SK-N-SH treated with all-trans-retinoic acid at 6 μM for 48 hours (cell line): Measurements from ENCODE around the gene ABCA1.
A peak's percentile ranks its signal among the peaks of the same experiment; 100 is the strongest.

ENCODE experiments used
- ATAC-seq: fragments of 200-7000 bp; cut with Tn5 transposase; 3 replicates; pipeline ENCODE4 v1.9.1; 2020; ENCODE audit warnings: mild to moderate bottlenecking, moderate library complexity
- BACH2 ChIP-seq: fragments of 250-450 bp; sonication (Bioruptor Pico); IDR thresholded peaks from 2 replicates; pipeline ENCODE4 v1.9.0; 2021; ENCODE audit warnings: mild to moderate bottlenecking, borderline replicate concordance
- CREB5 ChIP-seq: fragments of 250-450 bp; sonication (Bioruptor Pico); IDR thresholded peaks from 2 replicates; pipeline ENCODE4 v1.5.1; 2020; ENCODE audit warnings: low read depth, mild to moderate bottlenecking, moderate library complexity
- CSDC2 ChIP-seq: fragments of 250-450 bp; sonication (Bioruptor Pico); IDR thresholded peaks from 2 replicates; pipeline ENCODE4 v1.5.0; 2020; ENCODE audit warnings: mild to moderate bottlenecking, moderate library complexity
- CSRNP3 ChIP-seq: fragments of 250-450 bp; sonication (Bioruptor Pico); IDR thresholded peaks from 2 replicates; pipeline ENCODE4 v1.5.1; 2021; ENCODE audit warnings: mild to moderate bottlenecking, moderate library complexity
- ESRRG ChIP-seq: fragments of 250-450 bp; sonication (Bioruptor Pico); IDR thresholded peaks from 2 replicates; pipeline ENCODE4 v1.6.1; 2021; ENCODE audit warnings: mild to moderate bottlenecking
- GLIS3 ChIP-seq: fragments of 250-450 bp; sonication (Bioruptor Pico); IDR thresholded peaks from 2 replicates; pipeline ENCODE4 v1.5.0; 2020; ENCODE audit warnings: mild to moderate bottlenecking, moderate library complexity
- ISL1 ChIP-seq: fragments of 250-450 bp; sonication (Bioruptor Pico); IDR thresholded peaks from 2 replicates; pipeline ENCODE4 v2.1.2; 2022; ENCODE audit warnings: mild to moderate bottlenecking, moderate library complexity
- OSR1 ChIP-seq: fragments of 250-450 bp; sonication (Bioruptor Pico); IDR thresholded peaks from 2 replicates; pipeline ENCODE4 v1.8.0; 2022; ENCODE audit warnings: moderate library complexity, mild to moderate bottlenecking, inconsistent platforms
- PATZ1 ChIP-seq: fragments of 250-450 bp; sonication (Bioruptor Pico); IDR thresholded peaks from 2 replicates; pipeline ENCODE4 v1.8.0; 2020; ENCODE audit warnings: mild to moderate bottlenecking, moderate library complexity, borderline replicate concordance
- POU6F1 ChIP-seq: fragments of 250-450 bp; sonication (Bioruptor Pico); IDR thresholded peaks from 2 replicates; pipeline ENCODE4 v1.8.0; 2021; ENCODE audit warnings: low read depth, mild to moderate bottlenecking, moderate library complexity, borderline replicate concordance
- PPARA ChIP-seq: fragments of 250-450 bp; sonication (Bioruptor Pico); IDR thresholded peaks from 2 replicates; pipeline ENCODE4 v1.5.0; 2020; ENCODE audit warnings: mild to moderate bottlenecking, borderline replicate concordance
- RARB ChIP-seq: fragments of 250-450 bp; sonication (Bioruptor Pico); IDR thresholded peaks from 2 replicates; pipeline ENCODE4 v1.8.0; 2021; ENCODE audit warnings: mild to moderate bottlenecking, moderate library complexity
- SNAI2 ChIP-seq: fragments of 250-450 bp; sonication (Bioruptor Pico); IDR thresholded peaks from 2 replicates; pipeline ENCODE4 v1.5.0; 2020; ENCODE audit warnings: mild to moderate bottlenecking, moderate library complexity
- TCF4 ChIP-seq: fragments of 250-450 bp; sonication (Bioruptor Pico); IDR thresholded peaks from 2 replicates; pipeline ENCODE4 v1.8.0; 2021; ENCODE audit warnings: mild to moderate bottlenecking, moderate library complexity, borderline replicate concordance
- TOX ChIP-seq: fragments of 250-450 bp; sonication (Bioruptor Pico); IDR thresholded peaks from 2 replicates; pipeline ENCODE4 v1.8.0; 2021; ENCODE audit warnings: mild to moderate bottlenecking, moderate library complexity, borderline replicate concordance
- ZC3H10 ChIP-seq: fragments of 250-450 bp; sonication (Bioruptor Pico); IDR thresholded peaks from 2 replicates; pipeline ENCODE4 v1.5.1; 2021; ENCODE audit warnings: mild to moderate bottlenecking, moderate library complexity
- ZFP3 ChIP-seq: fragments of 250-450 bp; sonication (Bioruptor Pico); IDR thresholded peaks from 2 replicates; pipeline ENCODE4 v1.5.0; 2020; ENCODE audit warnings: mild to moderate bottlenecking, moderate library complexity
- ZFP30 ChIP-seq: fragments of 450-650 bp; formaldehyde crosslinking; IDR thresholded peaks from 2 replicates; pipeline ENCODE4 v1.5.0; 2022; ENCODE audit warnings: mild to moderate bottlenecking, moderate library complexity
- ZNF565 ChIP-seq: fragments of 450-650 bp; formaldehyde crosslinking; conservative IDR thresholded peaks from 2 replicates; pipeline ENCODE4 v1.5.0; 2020; ENCODE audit warnings: low read depth, mild to moderate bottlenecking, moderate library complexity
- ZNF70 ChIP-seq: fragments of 450-650 bp; formaldehyde crosslinking; IDR thresholded peaks from 2 replicates; pipeline ENCODE4 v1.5.0; 2020; ENCODE audit warnings: mild to moderate bottlenecking, moderate library complexity
- ZNF8 ChIP-seq: fragments of 450-650 bp; formaldehyde crosslinking; IDR thresholded peaks from 2 replicates; pipeline ENCODE4 v1.5.0; 2020; ENCODE audit warnings: mild to moderate bottlenecking, moderate library complexity

Gene ABCA1

GRCh38 chr9:104906441-104907277 is 21.3 kb downstream of the ABCA1 start:
- peak; percentile 8; the same call in 2 of the 3 replicates for ATAC-seq
- TF ChIP-seq ZFP30 (CRISPR knock-in tag): no peak
- TF ChIP-seq SNAI2 (CRISPR knock-in tag): no peak
- no peak for TF ChIP-seq RARB (CRISPR knock-in tag)
- no peak for TF ChIP-seq TCF4 (CRISPR knock-in tag)
- no peak for TF ChIP-seq ESRRG
- TF ChIP-seq PPARA (CRISPR knock-in tag): no peak
- TF ChIP-seq ZNF565 (CRISPR knock-in tag): no peak
- TF ChIP-seq TOX (CRISPR knock-in tag): no peak
- no peak for TF ChIP-seq ZNF8 (CRISPR knock-in tag)
- no peak for TF ChIP-seq OSR1 (CRISPR knock-in tag)
- no peak for TF ChIP-seq GLIS3 (CRISPR knock-in tag)
- no peak for TF ChIP-seq ISL1 (CRISPR knock-in tag)
- no peak for TF ChIP-seq BACH2 (CRISPR knock-in tag)
- no peak for TF ChIP-seq CREB5
- no peak for TF ChIP-seq ZFP3 (CRISPR knock-in tag)
- TF ChIP-seq ZC3H10 (CRISPR knock-in tag): no peak

GRCh38 chr9:104905931-104906330 is 22.0 kb downstream of the ABCA1 start:
- no peak for ATAC-seq
- TF ChIP-seq BACH2 (CRISPR knock-in tag): no peak
- TF ChIP-seq ZC3H10 (CRISPR knock-in tag): no peak
- TF ChIP-seq OSR1 (CRISPR knock-in tag): no peak
- TF ChIP-seq CREB5: no peak
- TF ChIP-seq ISL1 (CRISPR knock-in tag): no peak
- no peak for TF ChIP-seq PPARA (CRISPR knock-in tag)
- TF ChIP-seq POU6F1 (CRISPR knock-in tag): no peak
- TF ChIP-seq PATZ1 (CRISPR knock-in tag): no peak
- TF ChIP-seq TOX (CRISPR knock-in tag): no peak

- TF ChIP-seq ISL1 (CRISPR knock-in tag) (peak; percentile 34; the same call in 1 of the 2 replicates), ZNF8 (CRISPR knock-in tag) (no peak)
- peak; percentile 40; the same call in 2 of the 3 replicates for ATAC-seq
Measured at GRCh38 chr9:104905153-104905901, 22.6 kb downstream of the ABCA1 start.

- no peak for ATAC-seq
- TF ChIP-seq GLIS3 (CRISPR knock-in tag) (no peak), CSDC2 (CRISPR knock-in tag) (no peak), ZNF565 (CRISPR knock-in tag) (no peak), POU6F1 (CRISPR knock-in tag) (no peak), CREB5 (no peak), ZFP3 (CRISPR knock-in tag) (no peak), ZC3H10 (CRISPR knock-in tag) (no peak), PPARA (CRISPR knock-in tag) (no peak), RARB (CRISPR knock-in tag) (no peak), TCF4 (CRISPR knock-in tag) (no peak), CSRNP3 (CRISPR knock-in tag) (no peak), OSR1 (CRISPR knock-in tag) (no peak), ZFP30 (CRISPR knock-in tag) (no peak), BACH2 (CRISPR knock-in tag) (no peak), SNAI2 (CRISPR knock-in tag) (no peak), ZNF70 (no peak), ISL1 (CRISPR knock-in tag) (no peak), ZNF8 (CRISPR knock-in tag) (no peak)
Measured at GRCh38 chr9:104903609-104904008, 24.3 kb downstream of the ABCA1 start.
